Measurements from ENCODE around the gene TRNT1.

DNA sequence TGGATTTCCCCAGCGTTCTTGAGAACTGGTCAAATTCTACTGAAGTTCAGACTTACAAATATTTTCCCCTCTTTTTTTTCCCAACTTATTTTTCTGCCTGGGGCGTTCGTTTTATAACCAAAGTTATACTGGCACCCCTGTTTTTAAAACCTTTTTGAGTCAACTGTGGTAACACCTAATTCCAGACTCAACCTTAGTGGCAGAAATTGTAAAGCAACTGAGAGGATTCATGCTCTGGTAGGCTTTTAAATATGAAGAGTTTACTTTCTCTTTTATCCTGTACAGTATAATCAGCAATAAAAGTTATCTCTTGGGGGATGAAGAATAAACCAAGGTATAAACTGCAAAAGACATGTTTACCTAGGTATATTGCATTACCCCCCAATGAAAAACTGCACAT, 18.9 kb upstream of the TRNT1 start:
- TF ChIP-seq, protein P1, sequence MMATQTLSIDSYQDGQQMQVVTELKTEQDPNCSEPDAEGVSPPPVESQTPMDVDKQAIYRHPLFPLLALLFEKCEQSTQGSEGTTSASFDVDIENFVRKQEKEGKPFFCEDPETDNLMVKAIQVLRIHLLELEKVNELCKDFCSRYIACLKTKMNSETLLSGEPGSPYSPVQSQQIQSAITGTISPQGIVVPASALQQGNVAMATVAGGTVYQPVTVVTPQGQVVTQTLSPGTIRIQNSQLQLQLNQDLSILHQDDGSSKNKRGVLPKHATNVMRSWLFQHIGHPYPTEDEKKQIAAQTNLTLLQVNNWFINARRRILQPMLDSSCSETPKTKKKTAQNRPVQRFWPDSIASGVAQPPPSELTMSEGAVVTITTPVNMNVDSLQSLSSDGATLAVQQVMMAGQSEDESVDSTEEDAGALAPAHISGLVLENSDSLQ (IDR thresholded peaks at IDR 0.05), result no peak
- TF ChIP-seq TARDBP (IDR thresholded peaks at IDR 0.05) (no peak), SUZ12 (IDR thresholded peaks at IDR 0.05) (no peak), NFRKB (IDR thresholded peaks at IDR 0.05) (no peak), ELF4 (IDR thresholded peaks at IDR 0.05) (no peak), LEF1 (IDR thresholded peaks at IDR 0.05; ENCODE audit: borderline replicate concordance) (no peak), SP1 (IDR thresholded peaks at IDR 0.05) (no peak), CTBP1 (IDR thresholded peaks at IDR 0.05; ENCODE audit: borderline replicate concordance) (no peak), FOXM1 (IDR thresholded peaks at IDR 0.05; ENCODE audit: borderline replicate concordance) (no peak), HDGF (IDR thresholded peaks at IDR 0.05; ENCODE audit: borderline replicate concordance) (no peak), BHLHE40 (IDR thresholded peaks at IDR 0.05; ENCODE audit: borderline replicate concordance) (no peak), FOXK2 (IDR thresholded peaks at IDR 0.05) (no peak), ARNT (IDR thresholded peaks at IDR 0.05) (no peak), FOXA1 (IDR thresholded peaks at IDR 0.05) (no peak)

Data from HEK293T (cell line).